GM19023 (cell line): Measurements from ENCODE around the gene MYH6.
"Not testable (repeated sequence)": the region's sequence is repeated elsewhere in the genome, so short reads cannot be mapped to it uniquely, and the experiment has no call there.

ENCODE experiments used
- ATAC-seq: cut with Tn5 transposase; IDR thresholded peaks from one replicate; pipeline ENCODE4 v1.9.1; 2021; ENCODE audit warnings: mild to moderate bottlenecking, moderate library complexity; ENCODE audit not compliant: unreplicated experiment

The MYH6 gene

GRCh38 chr14:23399591-23399990 is 8.5 kb downstream of the MYH6 start:
- ATAC-seq = no peak

DNA sequence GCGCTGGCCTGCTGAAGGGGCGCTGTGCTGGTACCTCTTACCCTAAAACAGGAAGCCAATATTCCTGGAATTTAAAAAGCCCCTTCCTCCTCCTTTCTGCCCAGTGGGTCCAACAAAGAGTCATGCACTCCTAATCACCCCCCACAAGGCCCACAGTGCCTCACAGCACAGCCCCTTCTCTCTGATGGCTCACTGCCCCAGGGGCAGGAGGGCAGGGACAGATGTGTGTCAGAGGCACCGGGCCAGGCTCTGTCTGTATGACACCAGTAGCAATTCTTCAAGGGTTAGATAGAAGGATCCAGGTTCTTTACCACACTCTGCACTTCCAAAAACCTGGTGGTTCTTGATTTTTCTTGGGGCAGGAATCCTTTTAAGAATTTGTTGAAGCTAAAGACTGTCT is 8.9 kb downstream of the MYH6 start:
- ATAC-seq = no peak

DNA sequence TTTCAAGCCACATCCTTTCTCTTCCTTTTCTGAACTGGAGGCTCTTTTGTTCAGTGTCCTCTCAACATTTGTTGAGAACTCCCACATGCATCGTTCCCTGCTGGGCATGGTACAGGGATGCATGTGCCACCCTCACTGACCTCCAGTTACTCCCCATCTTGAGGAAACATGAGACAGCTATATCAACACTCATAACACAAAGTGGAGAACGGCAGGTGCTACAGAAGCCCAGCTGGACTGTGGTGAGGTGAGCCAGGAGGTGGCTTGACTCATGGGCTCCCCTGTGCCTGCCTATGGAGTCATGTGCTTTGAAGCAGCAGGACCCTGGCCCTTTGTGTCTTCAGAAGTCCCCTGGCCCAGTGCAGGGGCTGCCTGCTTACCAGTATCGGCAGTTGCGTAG is 9.7 kb downstream of the MYH6 start:
- ATAC-seq = no peak

GRCh38 chr14:23396781-23397407 is 11.2 kb downstream of the MYH6 start:
- no peak for ATAC-seq

DNA sequence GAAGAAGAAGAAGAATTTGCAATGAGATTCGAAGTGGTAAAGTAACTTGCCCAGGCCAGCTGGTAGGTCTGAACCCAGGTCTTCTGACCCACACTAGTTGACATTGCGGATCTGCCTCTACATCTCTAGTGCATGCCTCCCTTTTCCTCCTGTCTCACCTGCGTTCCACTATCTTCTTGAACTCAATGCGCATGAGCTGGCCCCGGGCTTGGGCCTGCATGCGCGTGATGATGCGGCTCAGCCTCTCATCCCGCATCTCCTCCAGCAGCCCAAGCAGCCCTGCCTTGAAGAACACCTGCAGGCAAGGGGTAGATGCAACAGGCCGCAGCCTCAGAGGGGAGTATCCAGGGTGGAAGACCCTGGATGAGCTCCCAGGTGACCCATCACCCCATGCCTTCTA is 11.9 kb downstream of the MYH6 start:
- no peak for ATAC-seq

GRCh38 chr14:23392613-23393012 is 15.5 kb downstream of the MYH6 start:
- ATAC-seq = no peak

DNA sequence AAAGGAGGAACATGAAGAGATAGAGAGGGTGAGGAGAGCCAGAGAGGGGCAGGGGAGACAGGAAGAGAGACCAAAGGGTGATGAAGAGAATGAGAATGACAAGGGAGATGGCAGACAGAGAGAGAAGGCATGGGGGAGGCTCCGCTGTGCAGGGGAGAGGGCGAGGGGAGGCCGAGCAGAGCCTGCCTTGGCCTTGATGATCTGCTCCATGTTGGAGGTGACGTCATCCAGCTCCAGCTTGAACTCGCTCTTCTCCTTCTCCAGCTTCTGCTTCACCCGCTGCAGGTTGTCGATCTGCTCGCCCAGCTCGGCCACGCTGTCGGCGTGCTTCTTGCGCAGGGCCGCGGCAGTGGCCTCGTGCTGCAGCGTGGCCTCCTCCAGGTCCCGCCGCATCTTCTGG is 18.2 kb downstream of the MYH6 start:
- ATAC-seq = not testable (repeated sequence)

- ATAC-seq = no peak
Observed at GRCh38 chr14:23389396-23389795, 18.7 kb downstream of the MYH6 start.

GRCh38 chr14:23388996-23389395 is 19.1 kb downstream of the MYH6 start:
- no peak for ATAC-seq

DNA sequence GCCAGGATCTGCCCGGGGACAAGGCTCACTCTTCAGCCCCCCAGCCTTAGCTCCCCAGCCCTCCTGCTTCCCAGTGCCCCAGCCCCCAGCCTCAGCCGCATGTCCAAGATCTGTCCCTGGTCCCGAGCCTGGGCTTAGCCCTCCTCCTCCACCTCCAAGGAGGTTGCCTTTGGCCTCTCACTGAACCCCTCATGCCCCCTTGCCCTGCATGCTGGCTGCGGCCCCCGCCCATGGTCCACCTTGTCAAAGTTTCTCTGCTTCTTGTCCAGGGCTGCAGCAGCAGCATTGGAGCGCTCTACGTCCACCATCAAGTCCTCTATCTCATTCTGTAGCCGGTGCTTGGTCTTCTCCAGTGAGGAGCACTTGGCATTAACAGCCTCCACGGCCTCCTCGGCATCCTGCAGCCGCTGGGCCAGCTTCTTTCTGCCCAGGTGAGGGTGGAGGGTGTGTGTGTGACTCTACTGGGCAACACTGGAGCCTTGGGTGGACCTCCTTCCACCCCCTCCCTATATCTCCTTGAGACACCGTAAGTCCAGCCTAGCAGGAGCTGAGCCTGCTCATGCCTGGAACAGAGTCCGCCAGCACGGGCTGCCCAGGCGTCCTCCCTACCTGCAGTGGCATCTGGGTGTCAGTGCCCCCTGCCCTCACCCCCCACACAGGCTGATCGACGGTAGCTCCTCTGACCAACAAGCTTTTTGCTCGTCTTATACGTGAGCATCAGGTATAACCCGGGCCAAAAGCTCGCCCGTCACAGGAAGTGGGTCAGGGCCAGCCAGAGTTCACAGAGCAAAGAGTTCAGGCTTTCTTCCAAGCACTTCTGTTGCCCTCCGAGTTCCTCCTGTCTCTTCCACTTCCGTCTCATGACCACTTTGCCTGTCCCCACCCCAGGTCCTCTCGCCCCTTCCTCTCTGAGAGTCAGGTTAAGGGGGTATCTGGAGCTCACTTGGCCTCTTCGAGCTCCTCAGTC is 19.9 kb downstream of the MYH6 start:
- ATAC-seq = no peak

DNA sequence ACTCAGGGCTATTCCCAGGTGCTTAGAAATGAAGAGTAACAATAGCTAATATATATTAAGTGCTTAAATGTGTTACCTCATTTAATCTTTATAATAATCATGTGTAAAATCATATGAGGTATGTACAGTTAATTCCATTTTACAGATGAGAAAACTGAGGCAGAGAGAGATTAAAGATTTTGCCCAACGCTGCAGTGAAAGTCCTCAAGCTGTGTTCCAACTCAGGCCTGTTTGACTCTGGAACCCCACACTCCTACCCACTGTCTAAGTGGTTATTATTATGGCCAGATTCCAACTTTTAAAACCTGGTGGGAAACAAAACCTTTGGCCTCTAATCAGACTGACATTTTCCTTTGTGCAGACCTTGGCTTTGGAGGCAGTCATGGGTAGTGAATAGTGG is 21.1 kb downstream of the MYH6 start:
- ATAC-seq = no peak

- ATAC-seq = not testable (repeated sequence)
Observed at GRCh38 chr14:23386266-23386657, 21.8 kb downstream of the MYH6 start.

- ATAC-seq = no peak
Observed at GRCh38 chr14:23385642-23386265, 22.3 kb downstream of the MYH6 start.

GRCh38 chr14:23385244-23385641 is 22.8 kb downstream of the MYH6 start:
- no peak for ATAC-seq

- ATAC-seq = no peak
Observed at GRCh38 chr14:23384364-23385080, 23.6 kb downstream of the MYH6 start.

GRCh38 chr14:23382731-23383440 is 25.2 kb downstream of the MYH6 start:
- no peak for ATAC-seq

- ATAC-seq = no peak
Observed at GRCh38 chr14:23382276-23382675, 25.8 kb downstream of the MYH6 start.

DNA sequence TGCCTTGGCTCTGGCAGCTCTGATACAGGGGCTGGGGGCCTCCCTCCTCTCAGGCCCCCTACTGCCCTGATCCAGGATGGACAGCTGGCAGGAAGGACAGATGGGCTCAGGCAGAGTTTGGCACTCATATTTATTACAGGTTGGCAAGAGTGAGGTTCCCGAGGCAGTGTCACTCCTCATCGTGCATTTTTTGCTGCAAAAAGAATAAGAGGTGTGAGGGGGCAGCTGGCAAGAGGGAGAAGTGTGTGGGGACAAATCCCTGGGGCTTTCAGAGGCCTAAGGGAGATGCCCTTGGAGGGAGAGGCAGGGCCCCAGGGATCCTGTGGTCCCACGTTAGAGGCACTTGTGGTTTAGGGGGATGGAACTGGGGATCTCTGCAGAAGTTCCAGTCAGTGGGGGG is 26.2 kb downstream of the MYH6 start:
- no peak for ATAC-seq

DNA sequence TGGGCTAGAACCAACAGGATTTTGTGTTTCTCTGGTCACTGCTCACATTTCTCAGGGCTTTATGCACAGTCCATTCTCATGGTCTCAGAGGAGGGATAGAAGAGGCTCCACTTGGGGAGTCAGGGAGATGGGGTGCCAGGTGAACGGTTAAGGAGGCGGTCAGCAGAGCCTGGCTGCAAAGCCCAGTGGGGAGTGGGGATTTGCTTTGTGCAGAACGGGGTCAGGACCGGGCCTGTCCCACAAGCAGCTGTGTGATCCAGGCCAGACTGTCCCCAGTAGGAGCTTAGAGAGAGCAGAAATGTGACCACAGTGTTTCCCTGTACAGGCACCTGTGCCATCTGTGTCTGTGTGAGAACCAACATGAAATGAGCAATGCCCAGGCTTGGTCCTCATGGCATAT is 27.1 kb downstream of the MYH6 start:
- no peak for ATAC-seq

GRCh38 chr14:23380197-23380914 is 27.7 kb downstream of the MYH6 start:
- no peak for ATAC-seq
